ENCODE results near the gene TSPAN13. TPM values are rescaled to one million over a fixed set of nuclear protein-coding genes. Genes with fewer than 3 reads are reported as not detected.
"Not testable (repeated sequence)": the region's sequence is repeated elsewhere in the genome, so short reads cannot be mapped to it uniquely, and the experiment has no call there.

Gene TSPAN13
- total RNA-seq, 1 donor from 2014 or later: 36.7 TPM

DNA sequence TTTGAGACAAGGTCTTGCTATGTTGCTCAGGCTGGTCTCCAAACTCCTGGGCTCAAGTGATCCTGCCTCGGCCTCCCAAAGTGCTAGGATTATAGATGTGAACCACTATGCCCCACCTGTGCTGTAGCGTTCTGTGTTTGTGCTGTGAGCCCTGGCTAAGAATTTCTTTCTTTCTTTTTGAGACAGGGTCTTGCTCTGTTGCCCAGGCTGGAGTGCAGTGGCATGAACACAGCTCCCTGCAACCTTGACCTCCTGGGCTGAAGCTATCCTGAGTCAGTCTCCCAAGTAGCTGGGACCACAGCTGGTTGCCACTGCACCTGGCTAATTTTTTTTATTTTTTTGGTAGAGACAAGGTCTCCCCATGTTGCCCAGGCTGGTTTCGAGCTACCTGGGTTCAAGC is 11.4 kb downstream of the TSPAN13 start:
- Mint-ChIP-seq H3K27me3 (ENCODE audit: low read depth) (no peaks in the 10 kb centered on the region), H3K4me3 (no peak overlapping the region), H3K27ac (ENCODE audit: unreplicated experiment) (no peak overlapping the region), H3K4me1 (no peaks in the 10 kb centered on the region), H3K36me3 (ENCODE audit: low read depth) (peaks cover 18% of the 10 kb centered on the region), H3K9me3 (no peaks in the 10 kb centered on the region)
- TF ChIP-seq, protein P1, sequence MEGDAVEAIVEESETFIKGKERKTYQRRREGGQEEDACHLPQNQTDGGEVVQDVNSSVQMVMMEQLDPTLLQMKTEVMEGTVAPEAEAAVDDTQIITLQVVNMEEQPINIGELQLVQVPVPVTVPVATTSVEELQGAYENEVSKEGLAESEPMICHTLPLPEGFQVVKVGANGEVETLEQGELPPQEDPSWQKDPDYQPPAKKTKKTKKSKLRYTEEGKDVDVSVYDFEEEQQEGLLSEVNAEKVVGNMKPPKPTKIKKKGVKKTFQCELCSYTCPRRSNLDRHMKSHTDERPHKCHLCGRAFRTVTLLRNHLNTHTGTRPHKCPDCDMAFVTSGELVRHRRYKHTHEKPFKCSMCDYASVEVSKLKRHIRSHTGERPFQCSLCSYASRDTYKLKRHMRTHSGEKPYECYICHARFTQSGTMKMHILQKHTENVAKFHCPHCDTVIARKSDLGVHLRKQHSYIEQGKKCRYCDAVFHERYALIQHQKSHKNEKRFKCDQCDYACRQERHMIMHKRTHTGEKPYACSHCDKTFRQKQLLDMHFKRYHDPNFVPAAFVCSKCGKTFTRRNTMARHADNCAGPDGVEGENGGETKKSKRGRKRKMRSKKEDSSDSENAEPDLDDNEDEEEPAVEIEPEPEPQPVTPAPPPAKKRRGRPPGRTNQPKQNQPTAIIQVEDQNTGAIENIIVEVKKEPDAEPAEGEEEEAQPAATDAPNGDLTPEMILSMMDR (conservative IDR thresholded peaks at IDR 0.05): no peak
- no peak for DNase-seq (ENCODE audit: low read depth, low spot score)

DNA sequence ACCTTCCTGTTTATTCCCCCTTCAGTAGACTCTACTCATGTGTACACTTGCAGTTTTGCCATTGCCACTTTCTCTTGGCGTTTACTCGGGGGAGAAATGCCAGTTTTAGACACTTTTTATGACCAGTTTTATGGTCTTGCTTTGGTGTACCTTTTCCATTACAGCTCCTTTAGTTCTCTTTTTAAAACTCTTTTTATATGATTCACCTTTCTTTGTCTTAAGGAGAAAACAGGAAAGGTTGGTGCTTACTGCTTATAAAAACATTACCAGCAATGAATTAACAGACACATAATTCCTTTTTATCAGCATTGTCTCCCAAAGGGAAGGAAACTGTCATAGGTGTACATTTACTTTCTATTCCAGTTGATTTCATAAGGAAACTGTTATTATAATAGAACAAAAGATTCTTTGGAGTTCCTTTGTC is 11.9 kb downstream of the TSPAN13 start:
- no peak for DNase-seq (ENCODE audit: low read depth, low spot score)
- Mint-ChIP-seq H3K27me3 (ENCODE audit: low read depth) (no peaks in the 10 kb centered on the region), H3K4me3 (no peak overlapping the region), H3K36me3 (ENCODE audit: low read depth) (peaks cover 15% of the 10 kb centered on the region), H3K27ac (ENCODE audit: unreplicated experiment) (no peak overlapping the region), H3K4me1 (peaks cover 2% of the 10 kb centered on the region), H3K9me3 (no peaks in the 10 kb centered on the region)
- TF ChIP-seq, protein P1 (conservative IDR thresholded peaks at IDR 0.05): no peak

DNA sequence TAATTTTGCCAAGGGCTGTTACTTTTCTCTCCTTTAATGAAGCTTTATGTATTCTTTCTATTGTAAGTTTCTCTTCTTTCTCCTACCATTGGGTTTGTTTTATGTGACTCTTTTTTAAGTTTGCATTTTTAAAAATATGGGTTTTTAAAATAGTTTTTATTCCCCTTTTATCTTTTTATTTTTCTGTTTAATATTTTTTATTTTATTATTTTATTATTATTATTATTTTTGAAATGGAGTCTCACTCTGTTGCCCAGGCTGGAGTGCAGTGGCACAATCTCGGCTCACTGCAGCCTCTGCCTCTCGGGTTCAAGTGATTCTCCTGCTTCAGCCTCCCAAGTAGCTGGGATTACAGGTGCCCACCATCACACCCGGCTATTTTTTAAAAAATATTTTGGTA is 16.4 kb downstream of the TSPAN13 start:
- H3K27me3 Mint-ChIP-seq (ENCODE audit: low read depth); H3K4me3 Mint-ChIP-seq; DNase-seq (ENCODE audit: low read depth, low spot score); H3K9me3 Mint-ChIP-seq; H3K27ac Mint-ChIP-seq (ENCODE audit: unreplicated experiment); H3K36me3 Mint-ChIP-seq (ENCODE audit: low read depth); H3K4me1 Mint-ChIP-seq: not testable (repeated sequence)

DNA sequence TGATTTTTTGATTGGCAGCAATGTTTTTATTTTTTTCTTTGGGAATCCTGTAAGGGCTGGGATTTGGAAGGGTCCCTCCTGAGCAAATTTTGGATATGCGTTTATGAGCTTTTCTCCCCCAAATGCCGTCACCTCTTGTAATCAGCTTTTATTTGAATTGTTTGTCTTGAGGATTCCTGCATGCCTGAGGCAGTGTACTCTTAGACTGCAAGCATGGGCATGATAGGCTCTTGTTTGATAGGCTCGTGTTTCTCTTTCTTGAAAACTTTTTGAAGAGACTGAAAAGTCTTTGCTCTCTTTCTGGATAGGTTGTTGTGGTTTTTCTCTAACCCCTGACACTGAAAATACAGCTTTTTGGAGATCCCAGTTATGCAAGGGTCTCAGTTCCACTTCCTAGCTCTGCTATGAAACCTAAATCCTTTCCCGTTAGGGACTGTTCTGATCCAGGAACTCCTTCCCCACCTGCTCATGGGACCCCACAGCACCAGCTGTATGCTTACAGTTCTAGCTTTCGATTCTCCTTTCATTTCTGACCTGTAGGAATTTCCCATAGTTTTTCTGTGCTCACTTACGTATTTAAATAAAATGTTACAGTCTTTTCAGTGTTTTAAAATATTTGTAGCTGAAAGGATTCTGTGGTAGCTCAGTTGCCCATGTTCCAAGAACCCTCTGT is 17.2 kb downstream of the TSPAN13 start:
- Mint-ChIP-seq H3K27me3 (ENCODE audit: low read depth) (no peaks in the 10 kb centered on the region), H3K36me3 (ENCODE audit: low read depth) (peaks cover 6% of the 10 kb centered on the region), H3K4me1 (peaks cover 8% of the 10 kb centered on the region), H3K27ac (ENCODE audit: unreplicated experiment) (no peak overlapping the region), H3K4me3 (no peak overlapping the region), H3K9me3 (no peaks in the 10 kb centered on the region)
- TF ChIP-seq, protein P1 (conservative IDR thresholded peaks at IDR 0.05): no peak
- no peak for DNase-seq (ENCODE audit: low read depth, low spot score)

DNA sequence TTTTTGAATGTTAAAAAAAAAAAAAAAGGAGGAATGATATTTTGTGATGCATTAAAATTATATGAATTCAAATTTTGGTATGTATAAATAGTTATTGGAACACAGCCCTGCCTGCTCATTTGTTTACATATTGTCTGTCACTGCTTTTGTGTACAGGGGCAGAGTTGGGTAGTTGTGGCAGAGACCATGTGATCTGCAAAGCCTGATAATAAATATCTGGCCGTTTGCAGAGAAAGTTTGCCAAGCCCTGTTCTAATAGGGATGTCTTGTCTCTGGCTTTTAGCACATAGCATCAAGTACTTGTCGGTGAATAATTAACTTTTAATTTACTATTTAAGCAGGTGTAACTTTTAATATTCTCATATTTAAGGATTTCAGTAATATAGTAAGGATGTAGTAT is 19.8 kb downstream of the TSPAN13 start:
- no peak for DNase-seq (ENCODE audit: low read depth, low spot score)
- Mint-ChIP-seq H3K4me1 (peaks cover 8% of the 10 kb centered on the region), H3K36me3 (ENCODE audit: low read depth) (peaks cover 3% of the 10 kb centered on the region), H3K4me3 (no peak overlapping the region), H3K9me3 (no peaks in the 10 kb centered on the region), H3K27me3 (ENCODE audit: low read depth) (no peaks in the 10 kb centered on the region), H3K27ac (ENCODE audit: unreplicated experiment) (no peak overlapping the region)
- TF ChIP-seq, protein P1 (conservative IDR thresholded peaks at IDR 0.05): no peak

DNA sequence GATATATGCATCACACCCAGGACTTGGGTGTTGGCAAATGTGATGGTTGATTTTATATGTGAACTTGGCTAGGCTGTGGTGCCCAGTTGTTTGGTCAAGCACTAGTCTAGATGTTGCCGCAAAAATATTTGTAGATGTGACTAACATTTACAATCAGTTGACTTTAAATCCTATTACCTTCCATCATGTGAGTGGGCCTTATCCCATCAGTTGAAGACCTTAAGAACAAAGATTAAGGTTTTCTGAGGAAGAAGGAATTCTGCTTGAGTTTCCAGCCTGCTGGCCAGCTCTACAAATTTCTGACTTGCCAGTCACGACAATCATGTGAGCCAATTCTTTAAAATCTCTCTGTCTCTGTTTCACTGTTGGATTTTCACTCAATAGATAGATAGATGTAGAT is 20.3 kb downstream of the TSPAN13 start:
- no peaks in the 10 kb centered on the region for H3K27me3 Mint-ChIP-seq (ENCODE audit: low read depth)
- H3K27ac Mint-ChIP-seq (ENCODE audit: unreplicated experiment): no peak overlapping the region
- TF ChIP-seq, protein P1 (conservative IDR thresholded peaks at IDR 0.05): no peak
- H3K4me3 Mint-ChIP-seq: no peak overlapping the region
- H3K36me3 Mint-ChIP-seq (ENCODE audit: low read depth): peaks cover 3% of the 10 kb centered on the region
- H3K4me1 Mint-ChIP-seq: peaks cover 8% of the 10 kb centered on the region
- no peaks in the 10 kb centered on the region for H3K9me3 Mint-ChIP-seq
- DNase-seq (ENCODE audit: low read depth, low spot score): no peak
